Psoas muscle (tissue), 8 donors: ENCODE measurements around the gene FGR. TPM values are rescaled to one million over a fixed set of nuclear protein-coding genes. Genes with fewer than 3 reads are reported as not detected.

ENCODE experiments used
- ATAC-seq, 4 donors: fragments of 200-7000 bp; cut with Tn5 transposase; one replicate each; pipeline ENCODE4 v1.9.1; 2020; ENCODE audit warnings: moderate library complexity in 3 of 4, mild to moderate bottlenecking in 2 of 4
- DNase-seq, 2 donors: peaks; one replicate each; pipeline ENCODE4 v3.0.0-alpha.2; 2020
- H3K27ac ChIP-seq: fragments of 200-600 bp; one replicate; pipeline ENCODE4 v1.8.0; 2022
- H3K27me3 ChIP-seq, 3 donors: fragments of 200-600 bp in 1 of 3; one replicate each; pipeline versions ENCODE4 v1.6.1 to v1.8.0; 2013 to 2022; ENCODE audit warnings: low read length in 2 of 3, mild to moderate bottlenecking in 2 of 3, moderate library complexity in 1 of 3; ENCODE audit not compliant: insufficient read depth in 3 of 3
- H3K36me3 ChIP-seq, 2 donors: fragments of 200-600 bp in 1 of 2; one replicate each; pipeline versions ENCODE4 v1.6.1 to v1.8.0; 2013 to 2022; ENCODE audit warnings: low read depth in 1 of 2, mild to moderate bottlenecking in 1 of 2, moderate library complexity in 1 of 2; ENCODE audit not compliant: insufficient read depth in 1 of 2
- H3K4me1 ChIP-seq: fragments of 200-600 bp; one replicate; pipeline ENCODE4 v1.8.0; 2022
- H3K4me3 ChIP-seq: fragments of 200-600 bp; one replicate; pipeline ENCODE4 v1.8.0; 2022; ENCODE audit warnings: mild to moderate bottlenecking
- H3K9me3 ChIP-seq: fragments of 200-600 bp; one replicate; pipeline ENCODE4 v1.8.0; 2022
- WGBS, 3 donors: extraction: QIAGEN DNeasy Blood & Tissue Kit; methylation state at CpG; one replicate each; pipeline versions ENCODE4 v1.1.6 to v1.1.7; 2013; 5-methylcytosine and 5-hydroxymethylcytosine counted together
- intact Hi-C, 2 donors: fragments of 100-400 bp; cut with DNase I; formaldehyde crosslinking; loops; one replicate each; pipeline versions ENCODE4 v1.11.0 to v1.14.2; 2022
- polyA plus RNA-seq, 3 donors: library from polyadenylated mRNA; stranded (reverse); fragments of 200-250 nt; gene quantifications; one replicate each; pipeline ENCODE4 v1.2.3, GENCODE V29; 2013
- total RNA-seq, 4 donors: library from RNA; stranded (reverse); fragmentation: NEBNext Ultra II Directional in 2 of 4; extraction: Animal tissue kit (Norgen Biotek cat#: 25700) in 2 of 4; gene quantifications; one replicate each; pipeline versions ENCODE4 v1.2.1 to v1.2.4, GENCODE V29; 2021 to 2023
- TF ChIP-seq, protein P1 (sequence below): fragments of 200-600 bp; IDR thresholded peaks from one replicate; pipeline ENCODE4 v1.8.0; 2022; ENCODE audit warnings: antibody characterized with exemption
- donor health status: healthy with polysubstance abuse.
- donor health status: DM: no; HTN: no; CAD: no; lungs with moderate emphysema.
- donor health status: Bipolar disorder and iron deficiency.
- donor health status: healthy.
- donor health status: DM: yes; HTN: yes; CAD: no.
- donor health status: DM: no; HTN: no; CAD: no.
- donor health status: DM: no; HTN: no; CAD: no.
- donor health status: DM: yes; HTN: yes; CAD: no.

FGR gene
- total and polyA plus RNA-seq, 7 donors = 1.3 to 3.8 (median 2.8) TPM

DNA sequence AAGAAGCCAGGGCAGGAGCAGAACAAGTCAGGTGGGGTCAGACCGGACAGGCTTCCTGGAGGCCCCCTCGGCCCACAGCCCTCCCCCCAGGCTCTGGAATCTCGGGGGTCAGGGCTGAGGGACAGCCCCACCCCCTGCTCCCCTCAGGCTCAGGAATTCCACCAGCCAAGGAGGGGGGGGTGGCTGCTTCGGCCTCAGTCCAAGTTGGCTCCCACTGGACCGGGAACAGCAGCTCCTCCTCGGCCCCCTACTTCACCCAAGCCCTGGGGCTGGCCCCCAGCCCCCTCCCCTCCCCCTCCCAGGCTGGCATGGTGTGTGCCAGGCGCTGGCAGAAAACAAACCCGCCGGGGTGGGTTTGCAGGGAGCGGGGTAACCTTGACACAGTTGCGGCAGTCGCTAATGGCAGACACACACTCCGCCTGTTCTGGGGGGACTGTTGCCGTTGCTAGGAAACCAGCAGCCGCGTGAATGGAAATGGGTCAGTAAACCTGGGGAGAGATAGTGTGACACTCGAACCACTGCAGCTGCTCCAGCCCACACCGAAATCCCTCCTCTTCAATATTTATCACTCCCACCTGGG, 63.5 kb downstream of the FGR start:
- H3K27me3 ChIP-seq = no peaks in the 10 kb centered on the region
- no peaks in the 10 kb centered on the region for H3K9me3 ChIP-seq
- peak overlapping the region; percentile 94 for H3K27ac ChIP-seq
- ATAC-seq = no peak
- TF ChIP-seq, protein P1, sequence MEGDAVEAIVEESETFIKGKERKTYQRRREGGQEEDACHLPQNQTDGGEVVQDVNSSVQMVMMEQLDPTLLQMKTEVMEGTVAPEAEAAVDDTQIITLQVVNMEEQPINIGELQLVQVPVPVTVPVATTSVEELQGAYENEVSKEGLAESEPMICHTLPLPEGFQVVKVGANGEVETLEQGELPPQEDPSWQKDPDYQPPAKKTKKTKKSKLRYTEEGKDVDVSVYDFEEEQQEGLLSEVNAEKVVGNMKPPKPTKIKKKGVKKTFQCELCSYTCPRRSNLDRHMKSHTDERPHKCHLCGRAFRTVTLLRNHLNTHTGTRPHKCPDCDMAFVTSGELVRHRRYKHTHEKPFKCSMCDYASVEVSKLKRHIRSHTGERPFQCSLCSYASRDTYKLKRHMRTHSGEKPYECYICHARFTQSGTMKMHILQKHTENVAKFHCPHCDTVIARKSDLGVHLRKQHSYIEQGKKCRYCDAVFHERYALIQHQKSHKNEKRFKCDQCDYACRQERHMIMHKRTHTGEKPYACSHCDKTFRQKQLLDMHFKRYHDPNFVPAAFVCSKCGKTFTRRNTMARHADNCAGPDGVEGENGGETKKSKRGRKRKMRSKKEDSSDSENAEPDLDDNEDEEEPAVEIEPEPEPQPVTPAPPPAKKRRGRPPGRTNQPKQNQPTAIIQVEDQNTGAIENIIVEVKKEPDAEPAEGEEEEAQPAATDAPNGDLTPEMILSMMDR = no peak
- DNase-seq = peak in 1 of 2 donors; percentile 37
- intact Hi-C loops = no loop called here
- H3K4me1 ChIP-seq = peaks cover 92% of the 10 kb centered on the region
- WGBS, 3 donors = 11 to 14% (median 13%) methylated on average over 14 to 18 of the region's 18 CpGs
- no peaks in the 10 kb centered on the region for H3K36me3 ChIP-seq
- H3K4me3 ChIP-seq = peak overlapping the region; percentile 51

DNA sequence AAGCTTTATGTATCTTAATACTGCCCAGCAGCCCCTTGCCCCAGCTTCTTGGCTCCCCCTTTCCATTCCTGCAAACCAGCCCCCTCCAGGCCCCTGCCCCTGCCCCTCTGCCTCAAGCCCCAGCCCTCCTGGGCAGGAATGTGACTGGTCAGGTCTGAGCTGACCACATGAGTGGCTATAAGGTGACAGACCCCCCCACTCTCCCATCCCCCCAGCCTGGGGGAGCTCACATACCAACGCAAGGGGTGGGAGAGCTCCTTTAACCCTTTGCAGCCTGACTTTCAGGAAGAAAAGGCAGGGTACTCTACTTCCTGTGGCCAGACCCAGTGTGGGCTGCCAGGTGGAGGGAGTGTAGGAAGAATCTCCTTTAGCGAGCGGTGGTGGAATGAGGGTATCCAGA, 64.2 kb downstream of the FGR start:
- peak in 1 of 2 donors; percentile 20 for DNase-seq
- intact Hi-C loops = no loop called here
- no peak for ATAC-seq
- H3K36me3 ChIP-seq = no peaks in the 10 kb centered on the region
- H3K27me3 ChIP-seq = no peaks in the 10 kb centered on the region
- peak overlapping the region; percentile 94 for H3K27ac ChIP-seq
- 24 to 43% (median 29%) methylated on average over 3 of the region's 3 CpGs for WGBS, 3 donors
- H3K4me1 ChIP-seq = peaks cover 91% of the 10 kb centered on the region
- H3K9me3 ChIP-seq = no peaks in the 10 kb centered on the region
- peak overlapping the region; percentile 51 for H3K4me3 ChIP-seq
- TF ChIP-seq, protein P1 = no peak

DNA sequence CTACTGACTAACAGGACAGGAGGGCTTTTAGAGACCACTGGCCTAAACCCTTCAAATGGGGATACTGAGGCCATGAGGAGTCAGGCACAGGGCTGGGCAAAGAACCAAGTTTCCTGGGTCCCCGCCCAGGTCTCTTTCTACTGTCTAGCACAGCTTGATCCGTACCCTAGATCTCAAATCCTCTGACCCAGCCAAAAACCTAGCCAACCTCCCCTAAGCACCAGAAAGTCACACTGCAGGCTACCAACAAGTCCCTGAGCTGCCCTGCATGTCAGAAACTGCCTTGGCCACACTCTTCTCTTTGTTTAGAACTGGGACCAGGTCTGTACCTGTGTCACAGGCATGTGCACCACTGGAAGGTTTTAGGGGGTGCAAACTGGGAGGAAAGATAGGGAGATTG, 64.6 kb downstream of the FGR start:
- DNase-seq (peak; percentile 27 to 81), ATAC-seq (peak in 2 of 4 donors; percentile 13 to 35)
- peaks cover 96% of the 10 kb centered on the region for H3K4me1 ChIP-seq
- TF ChIP-seq, protein P1 = no peak
- H3K36me3 ChIP-seq = no peaks in the 10 kb centered on the region
- intact Hi-C loops = no loop called here
- peak overlapping the region; percentile 55 for H3K4me3 ChIP-seq
- H3K27me3 ChIP-seq = no peaks in the 10 kb centered on the region
- H3K27ac ChIP-seq = peak overlapping the region; percentile 94
- 8 to 38% (median 30%) methylated on average over 2 of the region's 2 CpGs for WGBS, 3 donors
- no peaks in the 10 kb centered on the region for H3K9me3 ChIP-seq

DNA sequence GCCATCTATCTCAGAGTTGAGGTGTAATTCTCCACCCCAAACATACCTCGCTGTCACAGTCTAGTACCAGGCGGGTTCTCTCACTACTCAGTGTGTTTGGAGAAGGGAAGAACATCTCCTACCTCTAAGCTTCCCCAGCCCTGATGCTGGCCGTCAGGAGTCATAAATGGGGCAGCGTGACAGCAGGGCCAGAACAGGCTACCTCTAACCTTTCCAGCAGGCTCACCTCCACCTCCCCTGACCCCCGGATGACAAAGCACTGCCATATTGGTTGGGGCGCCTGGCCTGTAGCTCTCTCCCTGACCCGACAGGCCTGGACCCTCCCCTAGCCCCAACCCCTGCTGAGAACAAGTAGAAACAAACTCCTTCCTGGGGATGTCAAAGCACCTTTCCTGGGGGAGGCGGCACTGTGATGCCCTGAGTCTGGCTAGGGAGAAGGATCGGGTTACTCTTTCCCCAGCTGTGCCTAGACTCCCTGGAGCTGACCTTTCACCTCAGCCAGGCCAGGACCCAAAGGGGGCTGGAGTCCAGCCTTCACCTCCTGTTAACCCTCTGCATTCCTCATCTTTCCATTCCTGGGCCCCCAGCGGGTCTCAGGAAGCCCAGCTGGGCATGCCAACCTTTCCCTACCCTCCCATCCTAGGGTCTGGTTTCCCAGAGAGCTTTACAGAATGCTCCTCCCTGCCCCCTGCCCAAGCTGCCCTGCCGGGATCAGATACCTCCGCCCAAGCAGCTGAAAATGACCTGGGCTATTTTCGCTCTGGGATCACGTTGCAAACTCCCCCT, 65.3 kb downstream of the FGR start:
- WGBS, 3 donors = 28 to 45% (median 28%) methylated on average over 13 to 14 of the region's 14 CpGs
- TF ChIP-seq, protein P1 = no peak
- Histone ChIP-seq H3K4me1 (peaks cover 96% of the 10 kb centered on the region), H3K9me3 (no peaks in the 10 kb centered on the region), H3K36me3 (no peaks in the 10 kb centered on the region), H3K4me3 (peak overlapping the region; percentile 55), H3K27me3 (no peaks in the 10 kb centered on the region), H3K27ac (peak overlapping the region; percentile 94)
- DNase-seq (peak in 1 of 2 donors; percentile 18), ATAC-seq (no peak)
- intact Hi-C loops = loop anchor here in 1 of 2 donors (2.0 kb wide), 1 partner anchor 31 kb away; no protein-coding TSS in a partner anchor
